CD1c-positive myeloid dendritic cell (primary cell): ENCODE measurements around the gene COA3.

Experiments
- DNase-seq: peaks from one replicate; pipeline ENCODE4 v3.0.0-alpha.2; 2016; ENCODE audit errors: extremely low spot score

COA3 gene

DNA sequence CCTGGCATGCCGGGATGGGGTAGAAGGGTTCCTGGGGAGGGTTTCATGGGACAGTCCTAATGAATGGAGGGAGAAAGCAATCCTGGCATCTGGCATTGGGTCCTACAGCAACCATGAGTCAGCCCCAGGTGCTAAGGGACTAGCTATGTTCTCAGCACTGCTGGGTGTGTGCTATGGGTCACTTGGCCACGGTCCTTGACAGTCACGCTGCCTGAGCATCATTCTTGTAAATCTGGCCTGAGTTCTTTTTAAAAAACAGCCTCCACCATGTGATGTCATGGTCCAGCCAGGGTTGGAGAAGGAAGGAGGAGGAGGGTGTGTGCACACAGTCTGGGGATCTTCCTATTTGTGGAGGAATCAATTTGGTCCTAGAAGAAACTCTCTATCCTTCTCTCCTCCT, 43.7 kb downstream of the COA3 start:
- DNase-seq = no peak

- no peak for DNase-seq
Observed at GRCh38 chr17:42751628-42752027, 46.9 kb downstream of the COA3 start.

GRCh38 chr17:42750739-42751344, 47.7 kb downstream of the COA3 start:
- DNase-seq = peak; percentile 39

DNA sequence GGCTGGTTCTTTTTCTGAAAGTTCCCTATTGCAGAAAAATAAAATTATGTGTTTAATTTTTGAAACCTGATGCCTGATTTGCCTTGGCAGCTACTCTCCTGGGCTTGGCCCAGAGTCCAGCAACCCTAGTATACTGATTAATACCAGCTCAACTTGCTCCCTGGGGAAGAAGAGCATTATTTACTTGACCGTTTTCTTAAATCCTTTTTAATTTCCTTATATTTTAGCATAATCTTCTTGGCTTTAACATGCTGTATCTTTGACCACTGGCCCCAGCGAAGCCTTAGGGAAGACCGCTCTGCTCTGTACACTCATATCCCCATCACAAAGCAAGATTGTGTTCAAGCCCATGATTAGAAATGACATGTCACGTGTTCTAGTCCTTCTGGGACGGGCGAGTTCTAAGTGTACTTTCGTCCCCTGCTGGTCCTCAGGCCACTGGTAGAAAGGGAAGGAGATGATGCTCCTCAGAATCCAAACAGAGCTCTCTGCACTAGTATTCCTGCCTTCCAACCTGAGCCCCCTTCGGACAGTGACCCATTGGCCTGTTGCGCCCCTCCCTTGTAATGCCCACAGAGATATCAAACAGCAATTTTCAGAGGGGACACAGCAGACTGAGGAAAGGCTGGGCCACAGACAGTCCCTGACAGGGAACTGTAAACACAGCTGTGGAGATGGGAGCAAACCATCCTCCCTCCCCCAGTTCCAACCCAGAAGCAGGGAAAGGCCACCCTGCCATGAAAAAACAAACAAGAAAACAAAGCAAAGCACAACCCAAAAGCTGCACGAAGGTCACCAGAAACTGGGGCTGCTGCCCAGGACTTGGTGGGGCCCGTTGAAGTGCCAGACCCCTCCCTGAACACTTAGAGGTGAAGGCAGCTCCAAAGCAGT, 49.4 kb downstream of the COA3 start:
- no peak for DNase-seq

GRCh38 chr17:42748202-42748907, 50.1 kb downstream of the COA3 start:
- no peak for DNase-seq
